NCI-H2196 treated with DMSO at 0.1 percent for 48 hours (cell line): ENCODE measurements around the gene EPSTI1.

Experiments used
- DNase-seq: peaks from one replicate; lab custom pipeline; 2025; ENCODE audit not compliant: unreplicated experiment; lab: John Stamatoyannopoulos, UW

Gene EPSTI1

GRCh38 chr13:42976066-42976465 lies 16.0 kb downstream of the EPSTI1 start:
- no peak for DNase-seq

DNA sequence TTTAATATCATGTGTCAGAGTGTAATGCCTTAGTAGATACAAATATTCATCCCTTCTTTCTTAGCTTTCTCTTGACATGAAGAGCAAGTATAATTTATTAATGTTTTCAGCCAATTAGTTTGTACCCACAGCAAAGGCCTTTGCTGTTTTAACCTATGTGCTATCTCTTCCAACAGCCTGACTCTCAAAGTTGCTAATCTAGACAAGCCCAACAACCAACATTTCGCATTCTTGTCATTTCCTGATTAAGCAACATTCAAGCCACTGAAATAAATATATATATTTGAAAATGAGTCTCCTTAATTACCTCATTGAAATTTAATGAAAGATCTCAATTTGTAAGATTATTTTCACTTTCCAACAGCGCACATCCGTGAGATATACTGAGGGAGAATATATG lies 18.5 kb downstream of the EPSTI1 start:
- no peak for DNase-seq

GRCh38 chr13:42971691-42972347 lies 20.2 kb downstream of the EPSTI1 start:
- no peak for DNase-seq

DNA sequence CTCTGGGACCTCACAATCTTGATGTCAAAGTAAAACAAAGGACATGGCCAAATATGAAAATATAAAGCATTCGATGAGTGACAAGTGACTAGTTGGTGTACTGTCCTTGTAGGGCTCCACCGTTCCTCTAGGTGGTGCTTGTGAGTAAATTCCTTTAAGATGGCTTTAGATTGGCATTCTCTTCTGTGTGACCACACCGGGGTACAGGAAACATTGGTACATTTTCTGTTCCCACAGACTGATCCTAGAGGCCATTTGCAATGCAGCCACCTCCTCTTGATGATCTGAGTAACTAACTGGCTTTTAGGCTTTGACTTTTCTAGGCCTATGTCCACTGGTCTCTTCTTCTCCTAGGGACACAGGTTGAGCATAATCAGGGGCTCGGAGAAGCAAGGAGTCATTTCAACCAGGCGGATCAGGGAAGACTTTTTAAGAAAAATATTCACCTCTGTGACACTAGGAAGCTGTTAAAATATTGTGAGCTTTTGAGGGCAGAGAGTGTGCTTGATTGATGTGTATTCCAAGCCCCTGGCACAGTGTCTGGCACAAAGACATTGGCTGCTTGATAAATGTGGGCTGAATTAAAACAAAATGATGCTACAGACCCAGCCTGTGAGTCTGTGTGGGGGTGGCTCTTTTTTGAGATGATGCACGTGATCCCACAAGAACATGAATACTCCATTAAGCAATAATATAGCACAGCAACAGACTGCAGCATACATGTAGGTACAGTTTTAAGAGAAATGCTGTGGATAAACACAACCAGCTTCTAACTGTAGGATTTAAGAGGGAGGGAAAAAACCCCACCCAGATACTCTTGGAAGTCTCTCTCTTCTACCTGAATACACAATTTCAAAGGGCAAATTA lies 21.0 kb downstream of the EPSTI1 start:
- no peak for DNase-seq

- no peak for DNase-seq
Observed at GRCh38 chr13:42969565-42970172, 22.4 kb downstream of the EPSTI1 start.

- DNase-seq: no peak
Observed at GRCh38 chr13:42968906-42969305, 23.1 kb downstream of the EPSTI1 start.

DNA sequence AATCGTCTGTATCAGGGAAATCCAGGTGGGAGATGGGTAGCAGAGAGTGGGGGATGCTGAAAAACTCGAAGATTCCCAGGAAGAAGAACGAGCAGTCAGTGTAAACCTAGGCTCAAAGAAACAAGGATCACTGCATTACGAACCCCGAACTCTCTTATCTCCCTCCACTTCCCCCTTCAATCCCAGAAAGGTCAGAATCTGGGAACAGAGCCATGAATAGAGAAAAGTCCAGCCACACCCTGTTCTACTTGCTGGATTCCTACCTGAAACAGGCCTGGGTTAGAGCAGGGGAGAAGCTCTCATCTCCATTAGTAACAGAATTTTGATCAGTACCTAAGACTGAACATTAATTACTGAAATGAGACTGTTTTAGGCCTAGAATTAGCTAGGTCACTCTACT lies 24.4 kb downstream of the EPSTI1 start:
- no peak for DNase-seq

DNA sequence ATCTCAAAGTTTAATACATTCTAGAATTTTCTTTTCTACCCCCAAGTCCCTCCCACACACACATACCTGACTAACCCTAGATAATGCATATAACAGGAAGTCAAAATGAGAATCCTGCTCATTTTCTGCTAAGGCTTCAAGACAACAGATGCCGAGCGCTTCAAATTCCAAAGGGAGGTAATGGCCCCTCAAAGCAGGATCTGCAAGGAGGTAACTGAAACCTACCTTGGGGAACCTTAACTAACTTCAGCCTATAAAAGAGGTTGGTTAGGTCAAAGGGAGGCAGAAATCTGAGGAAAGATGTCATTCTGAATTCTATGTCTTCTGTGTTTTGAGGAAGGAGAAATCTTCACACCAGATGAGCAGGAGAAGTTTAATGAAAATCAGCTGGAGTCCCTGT lies 26.8 kb downstream of the EPSTI1 start:
- DNase-seq: no peak

GRCh38 chr13:42964761-42965161 lies 27.3 kb downstream of the EPSTI1 start:
- DNase-seq: no peak

- DNase-seq: no peak
Observed at GRCh38 chr13:42959615-42960014, 32.4 kb downstream of the EPSTI1 start.

GRCh38 chr13:42957881-42958280 lies 34.2 kb downstream of the EPSTI1 start:
- DNase-seq: no peak

- no peak for DNase-seq
Observed at GRCh38 chr13:42950181-42950580, 41.9 kb downstream of the EPSTI1 start.

DNA sequence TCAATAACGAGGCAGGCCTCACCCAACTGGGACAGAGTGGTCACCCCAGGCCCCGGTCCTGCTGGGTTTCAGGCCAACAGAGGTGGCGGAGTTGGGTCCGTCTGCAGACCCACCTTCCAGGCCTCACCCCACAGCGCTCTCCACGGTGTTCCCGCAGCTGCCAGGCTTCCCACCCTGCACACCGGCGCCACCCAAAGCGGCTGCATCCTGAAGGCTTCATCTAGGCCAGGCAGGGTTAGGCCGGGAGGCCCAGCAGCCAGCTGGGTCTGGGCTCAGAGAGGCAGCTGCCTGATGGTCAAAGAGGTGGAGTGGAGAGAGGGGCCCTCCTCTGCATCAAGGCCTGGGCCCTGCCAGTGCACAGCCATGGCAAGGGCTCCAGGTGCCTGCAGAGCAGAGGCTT lies 44.1 kb downstream of the EPSTI1 start:
- DNase-seq: no peak

DNA sequence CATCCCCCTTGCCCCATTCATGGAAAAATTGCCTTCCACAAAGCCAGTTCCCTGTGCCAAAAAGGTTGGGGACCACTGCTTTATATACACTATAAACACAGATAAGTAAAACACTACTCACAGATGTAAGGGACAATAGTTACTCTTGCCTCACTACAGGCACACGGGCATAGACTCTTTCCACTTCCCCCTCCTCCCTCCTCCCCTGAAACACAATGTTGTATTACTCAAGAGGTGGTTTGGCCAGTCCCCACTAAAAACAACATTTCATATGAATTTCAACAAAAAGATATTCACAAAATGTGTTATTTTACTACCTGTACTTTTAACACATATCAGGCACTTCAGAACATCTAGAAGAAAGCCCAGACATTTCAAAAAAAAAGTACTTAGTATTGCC lies 45.1 kb downstream of the EPSTI1 start:
- no peak for DNase-seq

GRCh38 chr13:42929886-42930535 lies 62.0 kb downstream of the EPSTI1 start:
- no peak for DNase-seq

DNA sequence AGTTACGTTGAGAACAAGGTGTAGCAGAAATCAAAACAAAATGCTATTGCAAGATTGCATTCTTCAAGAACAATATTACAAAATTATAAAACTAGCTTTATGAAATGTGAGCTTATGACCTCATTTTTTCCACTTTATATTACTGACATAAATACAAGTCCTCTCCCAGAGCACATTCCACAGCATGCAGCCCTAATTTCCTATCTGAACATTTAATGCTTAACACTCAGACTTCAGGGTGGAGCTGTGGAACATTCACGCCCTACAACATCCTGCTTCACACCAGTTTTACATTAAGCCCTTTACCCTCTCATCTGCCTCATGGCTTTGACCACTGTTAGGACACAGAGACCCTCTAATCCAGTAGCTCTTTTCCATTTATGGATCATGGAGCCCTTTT lies 65.5 kb downstream of the EPSTI1 start:
- no peak for DNase-seq

- no peak for DNase-seq
Observed at GRCh38 chr13:42926043-42926442, 66.0 kb downstream of the EPSTI1 start.

- DNase-seq: no peak
Observed at GRCh38 chr13:42925626-42926025, 66.4 kb downstream of the EPSTI1 start.

- DNase-seq: no peak
Observed at GRCh38 chr13:42924344-42924743, 67.7 kb downstream of the EPSTI1 start.

DNA sequence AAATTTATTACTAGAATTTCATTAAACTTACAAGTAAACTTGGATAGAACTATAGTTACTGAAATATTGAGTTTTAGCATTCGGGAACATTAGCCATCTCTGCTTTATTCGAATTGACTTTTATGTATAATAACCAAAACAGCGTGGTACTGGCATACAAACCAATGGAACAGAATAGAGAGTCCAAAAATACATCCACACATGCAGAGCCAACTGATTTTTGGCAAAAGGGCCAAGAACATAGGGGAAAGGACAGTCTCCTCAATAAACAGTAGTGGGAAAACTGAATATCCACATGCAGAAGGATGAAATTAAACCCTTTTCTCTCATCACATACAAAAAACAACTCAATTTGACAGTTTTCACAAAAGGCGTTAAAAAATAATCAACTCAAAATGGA lies 84.3 kb downstream of the EPSTI1 start:
- no peak for DNase-seq

- no peak for DNase-seq
Observed at GRCh38 chr13:42906257-42906656, 85.8 kb downstream of the EPSTI1 start.

GRCh38 chr13:42905579-42905978 lies 86.5 kb downstream of the EPSTI1 start:
- DNase-seq: no peak
